CD4-positive, alpha-beta T cell treated with Interleukin-17A for 1 hour (primary cell): Measurements from ENCODE around the gene PLD3.
"Not testable (repeated sequence)": the region's sequence is repeated elsewhere in the genome, so short reads cannot be mapped to it uniquely, and the experiment has no call there.

Source experiments
- DNase-seq: peaks from one replicate; pipeline ENCODE4 v3.0.0-alpha.2; 2020

Gene PLD3

DNA sequence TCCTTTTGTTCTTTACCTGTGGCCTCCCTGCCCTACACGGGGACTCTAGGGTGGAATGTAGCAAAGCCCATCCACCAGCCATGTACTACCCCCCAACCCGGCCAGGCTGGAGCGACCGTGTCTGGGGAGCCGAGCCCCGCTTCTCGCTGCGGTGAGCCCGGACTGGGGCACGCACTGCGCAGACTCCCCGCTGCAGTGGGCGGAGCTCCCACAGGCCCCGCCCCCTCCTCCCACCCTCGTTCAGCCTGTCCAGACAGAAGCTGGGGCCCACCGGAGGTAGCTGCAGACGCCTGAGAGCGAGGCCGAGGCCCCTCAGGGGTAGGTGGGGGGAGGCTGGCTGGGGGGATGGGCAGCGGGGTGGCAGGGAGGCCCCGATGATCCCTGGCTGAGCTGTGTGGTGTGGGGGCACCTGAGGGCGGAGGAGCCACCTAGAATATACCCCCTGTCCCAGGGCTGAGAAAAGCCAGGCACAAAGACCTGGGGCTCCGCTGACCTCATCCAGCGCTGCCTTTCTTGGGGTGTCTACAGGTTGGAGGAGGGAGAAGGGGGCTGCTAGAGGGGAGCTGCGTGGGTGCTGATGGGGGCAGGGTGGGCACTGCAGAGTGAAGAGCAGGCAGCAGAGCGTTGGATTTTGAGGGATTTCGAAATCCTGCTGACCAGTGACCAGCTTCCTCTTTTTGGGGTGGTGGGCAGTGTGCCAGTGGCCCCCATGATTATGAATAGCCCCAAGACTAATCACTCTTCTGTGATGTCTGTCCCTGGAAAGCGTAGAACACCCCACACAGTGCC lies 17.3 kb downstream of the PLD3 start:
- peak; percentile 40 for DNase-seq

DNA sequence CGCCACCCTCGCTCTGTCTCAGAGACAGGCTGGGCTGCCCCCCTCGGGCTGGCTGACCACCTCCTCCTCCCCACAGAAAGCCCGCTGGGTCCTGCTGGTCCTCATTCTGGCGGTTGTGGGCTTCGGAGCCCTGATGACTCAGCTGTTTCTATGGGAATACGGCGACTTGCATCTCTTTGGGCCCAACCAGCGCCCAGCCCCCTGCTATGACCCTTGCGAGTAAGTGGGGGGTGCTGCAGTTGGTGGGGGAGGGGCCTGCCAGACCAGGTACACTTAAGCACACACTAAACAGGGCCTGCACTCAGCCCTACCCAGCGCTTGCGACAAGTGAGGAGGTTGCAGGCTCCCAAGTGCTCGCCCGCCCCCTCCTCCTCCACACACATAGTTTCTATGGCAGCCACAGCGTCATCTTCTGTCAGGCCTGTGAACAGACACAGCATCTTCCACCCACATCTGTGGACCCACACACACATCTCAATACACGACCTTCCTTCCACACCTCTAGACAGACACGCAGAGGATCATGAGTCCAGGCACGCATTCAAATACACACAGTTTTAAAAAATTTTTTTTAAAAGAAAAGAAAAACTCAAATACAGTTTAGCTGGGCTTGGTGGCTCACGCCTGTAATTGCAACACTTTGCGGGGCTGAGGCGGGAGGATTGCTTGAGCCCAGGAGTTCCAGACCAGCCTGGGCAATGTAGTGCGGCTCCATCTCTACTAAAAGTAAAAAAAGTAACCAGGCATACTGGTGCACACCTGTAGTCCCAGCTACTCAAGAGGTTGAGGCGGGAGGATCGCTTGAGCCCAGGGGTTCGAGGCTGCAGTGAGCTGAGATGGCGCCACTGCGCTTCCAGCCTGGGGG lies 18.4 kb downstream of the PLD3 start:
- DNase-seq = no peak

GRCh38 chr19:40367577-40368434 lies 19.3 kb downstream of the PLD3 start:
- DNase-seq = no peak

- no peak for DNase-seq
Observed at GRCh38 chr19:40369797-40370196, 21.3 kb downstream of the PLD3 start.

GRCh38 chr19:40370253-40370652 lies 21.8 kb downstream of the PLD3 start:
- not testable (repeated sequence) for DNase-seq

- no peak for DNase-seq
Observed at GRCh38 chr19:40370997-40371801, 22.7 kb downstream of the PLD3 start.

DNA sequence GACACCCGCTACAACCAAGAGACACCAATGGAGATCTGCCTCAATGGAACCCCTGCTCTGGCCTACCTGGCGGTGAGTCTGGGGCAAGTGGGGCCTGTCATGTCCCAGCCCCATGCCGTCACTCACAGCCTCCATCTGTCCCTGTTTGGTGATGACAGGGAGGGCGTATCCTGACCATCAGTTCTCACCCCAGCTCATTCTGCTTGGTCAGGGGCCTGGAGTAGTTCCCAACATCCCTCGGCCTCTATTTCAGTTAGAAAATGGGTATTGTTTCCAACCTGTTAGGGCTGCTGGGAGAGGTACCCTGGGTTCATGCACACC lies 23.3 kb downstream of the PLD3 start:
- DNase-seq = no peak

DNA sequence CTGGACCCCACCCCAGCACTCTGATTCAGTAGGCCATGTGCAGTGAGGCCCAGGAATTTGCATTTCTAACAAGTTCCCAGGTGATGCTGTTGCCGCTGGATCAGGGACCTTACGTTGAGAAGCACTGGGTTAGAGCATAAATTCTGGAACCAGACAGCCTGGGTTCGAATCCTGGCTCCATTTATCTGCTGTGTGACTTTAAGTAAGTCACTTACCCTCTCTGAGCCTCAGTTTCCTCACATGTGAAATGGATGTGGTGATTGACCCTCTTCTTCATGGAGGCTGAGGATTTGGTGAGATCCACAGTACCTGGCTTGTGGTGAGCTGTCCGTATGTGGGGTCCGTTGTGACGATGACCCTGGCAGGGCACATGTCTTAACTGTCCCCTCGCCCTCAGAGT lies 25.6 kb downstream of the PLD3 start:
- no peak for DNase-seq

DNA sequence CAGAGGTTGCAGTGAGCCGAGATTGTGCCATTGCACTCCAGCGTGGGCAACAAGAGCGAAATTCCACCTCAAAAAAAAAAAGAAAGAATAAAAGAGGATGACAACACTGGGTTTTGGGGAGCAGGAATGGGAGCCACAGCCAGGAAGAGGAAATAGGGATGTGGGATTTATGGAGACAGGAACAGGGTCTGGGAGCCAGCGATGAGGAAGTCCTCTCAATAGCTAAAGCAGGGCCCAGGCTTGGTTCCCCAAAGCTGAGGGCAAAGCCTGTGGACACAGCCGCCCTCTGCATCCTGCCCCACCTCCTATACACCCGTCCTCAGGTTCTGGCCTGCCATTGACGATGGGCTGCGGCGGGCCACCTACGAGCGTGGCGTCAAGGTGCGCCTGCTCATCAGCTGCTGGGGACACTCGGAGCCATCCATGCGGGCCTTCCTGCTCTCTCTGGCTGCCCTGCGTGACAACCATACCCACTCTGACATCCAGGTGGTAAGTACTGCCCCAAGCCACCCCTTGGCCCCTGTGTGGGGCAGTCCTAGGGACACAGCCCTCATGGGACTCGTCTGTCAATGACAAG lies 27.9 kb downstream of the PLD3 start:
- no peak for DNase-seq

DNA sequence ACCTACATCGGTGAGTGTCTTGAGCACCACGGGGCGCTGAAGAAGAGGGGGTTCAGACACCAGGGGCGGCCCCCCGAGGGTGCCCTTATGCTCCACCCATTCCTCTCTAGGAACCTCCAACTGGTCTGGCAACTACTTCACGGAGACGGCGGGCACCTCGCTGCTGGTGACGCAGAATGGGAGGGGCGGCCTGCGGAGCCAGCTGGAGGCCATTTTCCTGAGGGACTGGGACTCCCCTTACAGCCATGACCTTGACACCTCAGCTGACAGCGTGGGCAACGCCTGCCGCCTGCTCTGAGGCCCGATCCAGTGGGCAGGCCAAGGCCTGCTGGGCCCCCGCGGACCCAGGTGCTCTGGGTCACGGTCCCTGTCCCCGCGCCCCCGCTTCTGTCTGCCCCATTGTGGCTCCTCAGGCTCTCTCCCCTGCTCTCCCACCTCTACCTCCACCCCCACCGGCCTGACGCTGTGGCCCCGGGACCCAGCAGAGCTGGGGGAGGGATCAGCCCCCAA lies 29.4 kb downstream of the PLD3 start:
- no peak for DNase-seq

DNA sequence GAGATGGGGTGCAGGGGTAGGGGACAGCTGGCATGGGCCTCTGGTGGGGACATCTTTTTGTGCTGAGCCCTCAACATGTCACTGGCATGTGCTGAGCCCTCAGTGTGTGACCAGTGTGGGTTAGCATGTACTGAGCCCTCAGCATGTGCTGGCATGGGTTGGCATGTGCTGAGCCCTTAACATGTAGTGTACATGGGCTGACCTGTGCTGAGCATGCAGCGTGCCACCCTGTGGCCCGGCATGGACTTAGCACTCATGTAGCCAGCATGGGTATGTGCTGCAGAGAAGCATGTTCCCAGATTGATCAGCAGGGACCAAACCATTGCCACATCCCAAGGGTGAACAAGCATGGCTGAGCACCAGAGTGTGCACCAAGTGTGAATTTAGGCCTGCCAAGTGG lies 30.0 kb downstream of the PLD3 start:
- DNase-seq = no peak

DNA sequence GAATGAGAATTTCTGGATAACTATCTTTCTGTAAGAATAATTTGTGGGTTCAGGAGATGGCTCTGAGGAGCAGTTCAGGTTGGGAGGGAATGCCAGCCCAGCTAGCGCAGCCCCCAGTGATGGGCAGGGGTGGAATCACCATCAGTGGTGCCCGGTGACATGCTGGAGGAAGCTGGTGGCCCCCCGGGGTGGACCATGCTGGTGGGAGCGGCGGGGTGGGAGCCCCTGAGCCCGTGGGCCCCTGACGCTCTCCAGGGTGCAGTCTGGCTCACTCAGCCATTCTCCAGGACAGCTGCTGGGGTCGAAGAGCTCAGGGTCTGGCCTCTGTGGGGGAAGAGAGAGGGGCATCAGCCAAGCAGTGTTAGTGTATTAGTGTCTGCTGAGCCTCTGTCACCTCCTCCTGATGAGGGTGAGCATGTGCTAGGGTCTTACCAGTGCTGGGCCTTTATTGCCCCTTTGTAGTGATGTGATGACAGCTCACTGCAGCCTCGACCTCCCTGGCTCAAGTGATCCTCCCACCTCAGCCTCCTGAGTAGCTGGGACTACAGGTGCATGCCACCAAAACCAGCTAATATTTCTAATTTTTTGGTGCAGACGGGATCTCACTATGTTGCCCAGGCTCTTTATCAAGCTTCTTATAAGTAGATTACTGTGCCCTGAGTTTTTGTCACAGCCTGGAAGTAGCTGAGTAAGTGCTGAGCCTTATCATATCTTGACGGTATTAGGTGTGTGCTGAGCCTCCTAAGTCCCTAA lies 31.1 kb downstream of the PLD3 start:
- no peak for DNase-seq

DNA sequence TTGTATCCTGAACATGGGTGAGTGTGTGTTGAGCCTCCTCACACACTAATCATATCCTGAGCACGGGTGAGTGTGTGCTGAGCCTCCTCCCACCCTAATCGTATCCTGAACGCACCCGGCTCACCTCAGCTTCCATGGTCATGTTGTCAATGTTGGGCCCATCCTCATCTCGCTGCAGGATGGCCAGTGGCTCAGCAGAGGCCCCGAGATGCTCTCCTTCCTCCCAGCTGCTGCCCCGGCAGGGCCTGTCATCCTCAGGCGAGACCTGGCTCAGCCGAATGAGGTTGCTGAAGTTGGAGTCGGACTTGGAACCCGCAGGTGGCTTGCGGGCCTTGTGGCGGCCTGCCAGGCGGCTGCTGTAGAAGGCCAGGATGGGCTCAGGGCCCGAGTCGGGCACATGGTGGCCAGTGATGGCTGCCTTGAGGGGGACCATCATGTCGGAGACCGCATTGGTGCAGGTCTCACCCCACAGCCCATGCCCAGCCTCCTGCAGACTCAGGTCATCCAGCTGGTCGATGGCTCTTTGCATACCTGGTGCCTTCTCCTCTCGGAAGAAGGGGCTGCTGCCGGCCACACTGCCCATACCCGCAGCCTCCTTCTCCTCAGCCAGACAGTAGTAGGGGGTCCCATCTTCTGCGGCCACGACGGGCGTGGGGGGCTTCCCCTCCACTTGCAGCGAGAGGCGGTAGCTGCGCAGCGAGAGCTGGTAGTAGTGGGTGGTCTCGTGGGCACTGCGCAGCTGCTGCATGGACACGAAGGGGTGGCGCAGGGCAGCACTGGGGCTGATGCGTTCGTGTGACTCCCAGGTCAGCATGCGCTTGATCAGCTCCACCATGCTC lies 31.9 kb downstream of the PLD3 start:
- no peak for DNase-seq

DNA sequence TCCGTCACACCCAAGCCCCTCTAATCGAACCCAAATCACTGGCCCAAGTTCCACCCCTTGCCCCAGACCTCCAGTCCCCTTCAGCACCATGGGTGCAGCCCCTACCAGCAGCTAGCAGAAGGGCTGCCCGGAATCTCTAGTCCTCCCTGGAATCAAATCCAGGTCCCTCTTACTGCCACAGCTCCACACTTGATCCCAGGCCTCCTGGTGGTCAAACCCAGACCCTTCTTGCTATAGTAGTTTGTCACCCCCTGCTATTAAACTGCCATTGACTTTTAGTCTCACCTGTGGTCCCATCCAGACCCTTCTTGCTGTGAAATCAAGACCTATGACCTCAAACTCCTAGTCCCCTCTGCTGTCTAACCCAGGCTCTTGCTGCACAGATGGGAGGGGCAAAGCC lies 32.8 kb downstream of the PLD3 start:
- no peak for DNase-seq

DNA sequence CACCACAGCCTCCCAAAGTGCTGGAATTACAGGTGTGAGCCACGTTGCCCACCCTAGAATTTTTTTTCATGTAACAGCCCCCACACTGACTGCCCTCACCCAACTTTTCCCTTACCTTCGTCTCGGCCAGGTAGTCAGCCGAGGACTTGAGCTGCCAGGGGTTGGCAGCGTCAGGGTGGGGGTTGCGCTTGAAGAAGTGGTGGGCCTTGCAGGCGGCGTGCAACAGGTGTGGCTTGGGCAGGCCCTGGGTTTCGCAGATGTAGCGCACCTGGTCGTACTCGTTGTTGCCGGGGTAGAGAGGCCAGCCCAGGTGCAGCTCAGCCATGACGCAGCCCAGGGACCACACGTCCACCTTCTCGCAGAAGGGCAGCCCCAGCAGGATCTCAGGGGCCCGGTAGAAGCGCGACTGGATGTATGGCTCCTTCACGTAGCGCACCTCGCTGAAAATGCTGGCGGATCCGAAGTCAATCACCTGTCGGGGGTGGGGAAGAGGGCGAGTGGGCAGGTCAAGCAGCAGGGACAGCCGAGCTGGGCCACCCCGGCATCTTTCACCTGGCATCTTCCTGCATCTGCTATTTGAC lies 35.3 kb downstream of the PLD3 start:
- no peak for DNase-seq

DNA sequence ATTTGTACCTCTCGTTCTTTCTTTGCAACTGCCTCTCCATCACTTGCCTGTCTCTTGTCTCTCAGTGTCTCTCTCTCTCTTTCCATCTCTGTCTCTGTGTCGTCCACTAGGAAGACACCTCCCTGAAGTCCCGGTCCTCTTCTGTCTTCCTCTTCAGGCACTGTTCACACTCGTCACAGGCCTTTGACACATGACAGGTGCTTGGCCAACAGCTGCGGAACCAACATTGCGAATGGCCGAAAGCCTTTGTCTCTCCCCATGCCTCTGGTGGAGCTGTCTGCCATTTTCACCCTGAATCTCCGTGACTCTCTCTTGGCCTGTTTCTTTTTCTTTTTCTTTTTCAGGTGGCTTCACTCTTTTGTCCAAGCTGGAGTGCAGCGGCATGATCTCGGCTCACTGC lies 38.7 kb downstream of the PLD3 start:
- DNase-seq = no peak

DNA sequence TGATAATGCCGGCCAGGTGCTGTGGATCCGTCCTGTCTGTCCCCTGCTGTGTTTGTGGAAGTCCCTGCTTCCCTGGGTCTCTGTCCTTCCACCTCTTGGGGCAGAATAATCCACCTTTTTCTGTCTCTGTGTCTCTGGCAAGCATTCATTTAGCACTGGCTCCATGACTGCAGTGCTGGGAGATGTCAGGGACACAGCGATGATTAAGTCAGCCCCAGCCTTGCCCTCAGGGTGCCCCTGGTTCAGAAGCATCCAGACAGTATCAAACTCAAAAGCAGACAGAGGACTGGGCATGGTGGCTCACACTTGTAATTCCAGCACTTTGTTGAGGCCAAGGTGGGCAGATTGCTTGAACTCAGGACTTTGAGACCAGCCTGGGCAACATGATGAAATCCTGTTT lies 40.0 kb downstream of the PLD3 start:
- DNase-seq = no peak

DNA sequence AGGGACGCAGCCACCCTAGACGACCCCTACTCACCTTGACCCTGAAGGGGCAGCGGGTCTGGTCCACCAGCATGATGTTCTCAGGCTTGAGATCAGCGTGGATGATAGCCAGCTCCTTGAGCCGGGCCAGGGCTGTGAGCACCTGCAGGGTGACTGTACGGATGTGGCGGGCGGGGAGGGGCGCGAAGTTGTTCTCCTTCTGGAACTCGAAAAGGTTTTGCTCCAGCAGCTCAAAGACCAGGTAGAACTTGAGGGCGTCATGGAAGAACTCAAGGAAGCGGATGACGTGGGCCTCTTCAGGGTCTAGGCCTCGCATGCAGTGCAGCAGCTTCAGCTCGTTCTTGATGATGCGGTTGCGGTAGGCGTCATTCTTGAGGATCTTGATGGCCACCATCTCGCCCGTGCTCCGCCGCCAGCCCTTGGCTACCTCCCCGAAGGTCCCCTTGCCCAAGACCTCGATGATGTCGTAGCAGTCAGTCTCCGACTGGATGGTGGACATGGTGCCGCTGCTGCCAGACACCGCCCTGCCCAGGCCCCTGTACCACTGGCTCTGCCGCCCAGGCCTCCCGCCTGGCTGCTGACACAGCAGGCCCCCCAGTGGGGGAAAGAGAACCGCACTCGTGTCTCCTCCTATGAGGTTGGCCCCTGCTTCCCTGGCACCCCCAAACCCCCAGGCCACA lies 41.0 kb downstream of the PLD3 start:
- DNase-seq = no peak

- no peak for DNase-seq
Observed at GRCh38 chr19:40390084-40390742, 41.7 kb downstream of the PLD3 start, which contains the start of gene HIPK4. HIPK4 (minus strand) TSS chr19:40390181; CDS start chr19:40389902, 279 bp downstream.
